SK-N-SH treated with all-trans-retinoic acid at 6 μM for 48 hours (cell line): Measurements from ENCODE around the gene PARP16.

ENCODE experiments used
- ARNTL ChIP-seq: fragments of 450-650 bp; formaldehyde crosslinking; IDR thresholded peaks from 2 replicates; pipeline ENCODE4 v1.5.0; 2020; ENCODE audit warnings: low read depth, mild to moderate bottlenecking, moderate library complexity, borderline replicate concordance
- ESRRG ChIP-seq: fragments of 250-450 bp; sonication (Bioruptor Pico); IDR thresholded peaks from 2 replicates; pipeline ENCODE4 v1.6.1; 2021; ENCODE audit warnings: mild to moderate bottlenecking
- PATZ1 ChIP-seq: fragments of 250-450 bp; sonication (Bioruptor Pico); IDR thresholded peaks from 2 replicates; pipeline ENCODE4 v1.8.0; 2020; ENCODE audit warnings: mild to moderate bottlenecking, moderate library complexity, borderline replicate concordance
- PPARA ChIP-seq: fragments of 250-450 bp; sonication (Bioruptor Pico); IDR thresholded peaks from 2 replicates; pipeline ENCODE4 v1.5.0; 2020; ENCODE audit warnings: mild to moderate bottlenecking, borderline replicate concordance
- TCF4 ChIP-seq: fragments of 250-450 bp; sonication (Bioruptor Pico); IDR thresholded peaks from 2 replicates; pipeline ENCODE4 v1.8.0; 2021; ENCODE audit warnings: mild to moderate bottlenecking, moderate library complexity, borderline replicate concordance
- TOX ChIP-seq: fragments of 250-450 bp; sonication (Bioruptor Pico); IDR thresholded peaks from 2 replicates; pipeline ENCODE4 v1.8.0; 2021; ENCODE audit warnings: mild to moderate bottlenecking, moderate library complexity, borderline replicate concordance
- TSHZ2 ChIP-seq: fragments of 250-450 bp; sonication (Bioruptor Pico); IDR thresholded peaks from 2 replicates; pipeline ENCODE4 v1.5.0; 2020; ENCODE audit warnings: mild to moderate bottlenecking, moderate library complexity
- ZFP3 ChIP-seq: fragments of 250-450 bp; sonication (Bioruptor Pico); IDR thresholded peaks from 2 replicates; pipeline ENCODE4 v1.5.0; 2020; ENCODE audit warnings: mild to moderate bottlenecking, moderate library complexity
- ZFP30 ChIP-seq: fragments of 450-650 bp; formaldehyde crosslinking; IDR thresholded peaks from 2 replicates; pipeline ENCODE4 v1.5.0; 2022; ENCODE audit warnings: mild to moderate bottlenecking, moderate library complexity

- no peak for TF ChIP-seq ZFP30
- TF ChIP-seq PPARA (CRISPR knock-in tag) = no peak
- no peak for TF ChIP-seq ARNTL (CRISPR knock-in tag)
- no peak for TF ChIP-seq TSHZ2 (CRISPR knock-in tag)
- no peak for TF ChIP-seq TOX (CRISPR knock-in tag)
- TF ChIP-seq ESRRG = no peak
- TF ChIP-seq PATZ1 (CRISPR knock-in tag) = no peak
- TF ChIP-seq TCF4 = no peak
- TF ChIP-seq ZFP3 = no peak
These were observed 23.3 kb upstream of the PARP16 start for GRCh38 chr15:65309882-65310418.
